Caco-2 (cell line): ENCODE data around the gene FCRLA. TPM values are rescaled to one million over a fixed set of nuclear protein-coding genes. Genes with fewer than 3 reads are reported as not detected.

Experiments used
- BruUV-seq: library from RNA; stranded (reverse); fragments of 400-500 nt; replicated peaks from 2 replicates; lab custom pipeline; 2021; lab: Mats Ljungman, UMichigan
- CTCF ChIA-PET: fragments of 300-600 bp; sonication (Branson Sonifier 250); formaldehyde crosslinking; loops from one replicate; lab custom pipeline; 2022; ENCODE audit warnings: antibody characterized with exemption; lab: Charles Lee
- POLR2A ChIA-PET: fragments of 300-600 bp; sonication (Branson Sonifier 250); formaldehyde crosslinking; loops from one replicate; lab custom pipeline; 2022; ENCODE audit warnings: antibody characterized with exemption; lab: Charles Lee
- DNase-seq, 2 experiments: peaks; one replicate each; pipeline versions ENCODE4 v3.0.0 to v3.0.0-alpha.2; 2020 to 2022
- H3K27me3 ChIP-seq: replicated peaks from 2 replicates; pipeline ENCODE4 v1.6.0; 2011; ENCODE audit warnings: low read length; ENCODE audit not compliant: control insufficient read depth, insufficient read depth
- H3K36me3 ChIP-seq: 2 replicates; pipeline ENCODE4 v1.5.1; 2011; ENCODE audit warnings: low read length; ENCODE audit not compliant: control insufficient read depth, insufficient read depth
- H3K4me1 ChIP-seq: fragments of 250-450 bp; sonication (Bioruptor Pico); 2 replicates; pipeline ENCODE4 v1.5.1; 2020; ENCODE audit warnings: mild to moderate bottlenecking
- H3K4me3 ChIP-seq: 2 replicates; pipeline ENCODE4 v1.5.1; 2011; ENCODE audit warnings: low read depth, mild to moderate bottlenecking, control low read depth, low read length
- H3K9me3 ChIP-seq: fragments of 250-450 bp; sonication (Bioruptor Pico); 2 replicates; pipeline ENCODE4 v1.5.1; 2020; ENCODE audit warnings: mild to moderate bottlenecking, moderate library complexity
- H3K27ac Mint-ChIP-seq: one replicate; pipeline ENCODE4 v1.8.0; 2022; ENCODE audit warnings: mixed read lengths; ENCODE audit not compliant: unreplicated experiment
- H3K27me3 Mint-ChIP-seq: one replicate; pipeline ENCODE4 v1.8.0; 2022; ENCODE audit warnings: mixed read lengths; ENCODE audit not compliant: insufficient read depth, unreplicated experiment
- H3K36me3 Mint-ChIP-seq: one replicate; pipeline ENCODE4 v1.8.0; 2022; ENCODE audit warnings: mild to moderate bottlenecking, mixed read lengths; ENCODE audit not compliant: insufficient read depth, unreplicated experiment
- H3K4me1 Mint-ChIP-seq: one replicate; pipeline ENCODE4 v1.8.0; 2022; ENCODE audit warnings: low read depth, mixed read lengths; ENCODE audit not compliant: unreplicated experiment
- H3K4me3 Mint-ChIP-seq: one replicate; pipeline ENCODE4 v1.8.0; 2022; ENCODE audit warnings: mild to moderate bottlenecking, moderate library complexity, mixed read lengths; ENCODE audit not compliant: unreplicated experiment
- H3K9me3 Mint-ChIP-seq: one replicate; pipeline ENCODE4 v1.8.0; 2022; ENCODE audit warnings: mixed read lengths; ENCODE audit not compliant: unreplicated experiment
- CTCF ChIP-seq, 2 experiments: fragments of 200-600 bp in 1 of 2; IDR thresholded peaks; 1 replicate in 1 of 2; 2 replicates in 1 of 2; pipeline versions ENCODE4 v1.5.1 to v1.8.0; 2011 to 2022; ENCODE audit warnings: antibody characterized with exemption in 1 of 2, control low read depth in 1 of 2, inconsistent platforms in 1 of 2, low read depth in 1 of 2, low read length in 1 of 2, mild to moderate bottlenecking in 1 of 2, moderate library complexity in 1 of 2; ENCODE audit not compliant: insufficient read depth in 1 of 2, severe bottlenecking in 1 of 2, unreplicated experiment in 1 of 2
- intact Hi-C: fragments of 100-400 bp; cut with micrococcal nuclease; formaldehyde crosslinking; loops from one replicate; pipeline ENCODE4 v1.10.0; 2022; ENCODE audit not compliant: unreplicated experiment
- total RNA-seq: library from RNA; stranded (reverse); gene quantifications from 2 replicates; pipeline ENCODE4 v1.2.3, GENCODE V29; 2022

The FCRLA gene
- total RNA-seq, 1 experiment from 2014 or later: not detected

GRCh38 chr1:161676441-161676840, 30.6 kb upstream of the FCRLA start:
- POLR2A ChIA-PET: no interaction called here
- CTCF ChIA-PET: no interaction called here
- H3K4me3 Mint-ChIP-seq: no peak overlapping the region

GRCh38 chr1:161676958-161677689, 29.9 kb upstream of the FCRLA start:
- Histone ChIP-seq H3K36me3 (no peaks in the 10 kb centered on the region), H3K4me3 (no peak overlapping the region), H3K27me3 (no peaks in the 10 kb centered on the region), H3K9me3 (no peaks in the 10 kb centered on the region), H3K4me1 (no peaks in the 10 kb centered on the region)
- POLR2A ChIA-PET: no interaction called here
- no peak overlapping the region for H3K27ac Mint-ChIP-seq
- H3K4me1 Mint-ChIP-seq: no peaks in the 10 kb centered on the region
- BruUV-seq: no TSS peak
- H3K36me3 Mint-ChIP-seq: no peaks in the 10 kb centered on the region
- CTCF ChIA-PET: no interaction called here
- peaks cover 6% of the 10 kb centered on the region for H3K27me3 Mint-ChIP-seq
- H3K9me3 Mint-ChIP-seq: no peaks in the 10 kb centered on the region
- no peak overlapping the region for H3K4me3 Mint-ChIP-seq
- no peak for DNase-seq
- no peak for TF ChIP-seq CTCF (IDR thresholded peaks at IDR 0.05; ENCODE audit: insufficient read depth in 1 of 2, low read depth in 1 of 2, low read length in 1 of 2, severe bottlenecking in 1 of 2, unreplicated experiment in 1 of 2)
- intact Hi-C loops: no loop called here

More at GRCh38 chr1:161676441-161676840, 30.6 kb upstream of the FCRLA start:
- TF ChIP-seq CTCF (IDR thresholded peaks at IDR 0.05; ENCODE audit: insufficient read depth in 1 of 2, low read depth in 1 of 2, low read length in 1 of 2, severe bottlenecking in 1 of 2, unreplicated experiment in 1 of 2): no peak
- no peaks in the 10 kb centered on the region for H3K4me1 ChIP-seq
- BruUV-seq: no TSS peak
- no peaks in the 10 kb centered on the region for H3K9me3 ChIP-seq
- no peak overlapping the region for H3K4me3 ChIP-seq
- H3K27me3 Mint-ChIP-seq: peaks cover 2% of the 10 kb centered on the region
- DNase-seq: no peak
- no peaks in the 10 kb centered on the region for H3K27me3 ChIP-seq
- no peaks in the 10 kb centered on the region for H3K4me1 Mint-ChIP-seq
- intact Hi-C loops: no loop called here
- H3K27ac Mint-ChIP-seq: no peak overlapping the region
- no peaks in the 10 kb centered on the region for H3K9me3 Mint-ChIP-seq
- no peaks in the 10 kb centered on the region for H3K36me3 ChIP-seq
- H3K36me3 Mint-ChIP-seq: no peaks in the 10 kb centered on the region

- BruUV-seq: no TSS peak
- Histone ChIP-seq H3K9me3 (no peaks in the 10 kb centered on the region), H3K36me3 (no peaks in the 10 kb centered on the region), H3K4me1 (no peaks in the 10 kb centered on the region), H3K27me3 (no peaks in the 10 kb centered on the region), H3K4me3 (no peak overlapping the region)
- Mint-ChIP-seq H3K4me3 (no peak overlapping the region), H3K9me3 (no peaks in the 10 kb centered on the region), H3K36me3 (no peaks in the 10 kb centered on the region), H3K27ac (no peak overlapping the region), H3K27me3 (peaks cover 12% of the 10 kb centered on the region), H3K4me1 (no peaks in the 10 kb centered on the region)
- DNase-seq: no peak
- CTCF ChIA-PET: no interaction called here
- TF ChIP-seq CTCF (IDR thresholded peaks at IDR 0.05; ENCODE audit: insufficient read depth in 1 of 2, low read depth in 1 of 2, low read length in 1 of 2, severe bottlenecking in 1 of 2, unreplicated experiment in 1 of 2): no peak
- intact Hi-C loops: no loop called here
- POLR2A ChIA-PET: no interaction called here
Measured at GRCh38 chr1:161678500-161678899, 28.5 kb upstream of the FCRLA start.
